ENCODE data around the gene MORC4. TPM values are rescaled to one million over a fixed set of nuclear protein-coding genes. Genes with fewer than 3 reads are reported as not detected.

The MORC4 gene
- total and polyA plus RNA-seq, 3 donors from 2014 or later, result 29.4 to 51.9 (median 46.0) TPM

GRCh38 chrX:106894392-106894909 is 105.6 kb downstream of the MORC4 start:
- Histone ChIP-seq H3K27ac (no peak overlapping the region), H3K4me1 (no peaks in the 10 kb centered on the region), H3K27me3 (no peaks in the 10 kb centered on the region), H3K36me3 (ENCODE audit: low read depth, missing control alignments) (no peaks in the 10 kb centered on the region), H3K4me3 (no peak overlapping the region), H3K9me3 (no peaks in the 10 kb centered on the region)
- 0 to 27% methylated on average over 1 to 6 of the region's 6 CpGs for WGBS, 2 donors
- peak; percentile 65 for DNase-seq
- intact Hi-C loops (cut with DNase I; ENCODE audit: low total_unique reads), result no loop called here
- no peak for TF ChIP-seq POLR2A (IDR thresholded peaks at IDR 0.05)
- TF ChIP-seq, protein P1, sequence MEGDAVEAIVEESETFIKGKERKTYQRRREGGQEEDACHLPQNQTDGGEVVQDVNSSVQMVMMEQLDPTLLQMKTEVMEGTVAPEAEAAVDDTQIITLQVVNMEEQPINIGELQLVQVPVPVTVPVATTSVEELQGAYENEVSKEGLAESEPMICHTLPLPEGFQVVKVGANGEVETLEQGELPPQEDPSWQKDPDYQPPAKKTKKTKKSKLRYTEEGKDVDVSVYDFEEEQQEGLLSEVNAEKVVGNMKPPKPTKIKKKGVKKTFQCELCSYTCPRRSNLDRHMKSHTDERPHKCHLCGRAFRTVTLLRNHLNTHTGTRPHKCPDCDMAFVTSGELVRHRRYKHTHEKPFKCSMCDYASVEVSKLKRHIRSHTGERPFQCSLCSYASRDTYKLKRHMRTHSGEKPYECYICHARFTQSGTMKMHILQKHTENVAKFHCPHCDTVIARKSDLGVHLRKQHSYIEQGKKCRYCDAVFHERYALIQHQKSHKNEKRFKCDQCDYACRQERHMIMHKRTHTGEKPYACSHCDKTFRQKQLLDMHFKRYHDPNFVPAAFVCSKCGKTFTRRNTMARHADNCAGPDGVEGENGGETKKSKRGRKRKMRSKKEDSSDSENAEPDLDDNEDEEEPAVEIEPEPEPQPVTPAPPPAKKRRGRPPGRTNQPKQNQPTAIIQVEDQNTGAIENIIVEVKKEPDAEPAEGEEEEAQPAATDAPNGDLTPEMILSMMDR (IDR thresholded peaks at IDR 0.05), result peak; percentile 33 to 50 (median 48)

DNA sequence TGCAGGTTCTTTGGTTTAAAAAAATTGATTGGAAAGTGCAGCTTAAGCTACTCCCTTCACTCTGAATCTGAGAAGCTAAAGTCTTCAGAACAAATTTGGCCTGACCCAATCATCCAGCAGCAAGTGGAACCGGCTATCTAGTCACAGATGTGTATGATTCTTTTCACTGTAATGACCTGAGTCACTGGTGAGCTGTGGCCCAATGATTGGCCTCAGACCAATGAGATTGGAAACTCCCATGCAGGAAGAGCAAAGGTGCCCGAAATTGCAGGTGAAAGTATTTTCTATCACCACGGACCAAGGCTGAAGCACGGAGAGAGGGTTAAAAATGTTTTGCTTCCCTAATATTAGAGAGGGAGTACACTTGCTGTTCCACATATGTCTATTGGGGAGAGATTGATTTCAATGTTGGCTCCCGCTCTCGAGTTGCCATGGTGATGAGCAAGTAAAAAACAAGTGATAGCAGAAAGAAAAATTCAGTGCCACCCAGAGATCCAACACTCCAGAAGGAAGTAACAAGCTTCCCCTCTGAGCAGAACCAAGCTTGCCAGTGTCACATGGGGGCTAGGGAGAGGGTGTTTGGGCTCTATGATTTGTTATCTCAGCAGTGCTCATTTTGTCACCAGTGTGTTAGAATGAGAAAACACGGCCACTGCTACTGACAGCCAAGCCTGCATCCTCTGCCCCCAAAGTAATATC is 108.1 kb downstream of the MORC4 start:
- Histone ChIP-seq H3K27ac (no peak overlapping the region), H3K4me1 (no peaks in the 10 kb centered on the region), H3K9me3 (no peaks in the 10 kb centered on the region), H3K36me3 (ENCODE audit: low read depth, missing control alignments) (no peaks in the 10 kb centered on the region), H3K27me3 (no peaks in the 10 kb centered on the region), H3K4me3 (no peak overlapping the region)
- 74 to 87% methylated on average over 6 to 7 of the region's 7 CpGs for WGBS, 2 donors
- no peak for DNase-seq
- no peak for TF ChIP-seq POLR2A (IDR thresholded peaks at IDR 0.05)
- TF ChIP-seq, protein P1 (IDR thresholded peaks at IDR 0.05), result no peak
- intact Hi-C loops (cut with DNase I; ENCODE audit: low total_unique reads), result no loop called here

Other genes starting within 250 kb of the MORC4 start
- 10 to 100 TPM; 23.8 to 27.0 TPM for gene TBC1D8B, start 197.5 kb downstream of the MORC4 start, total RNA-seq
- gene TBC1D8B, start 197.5 kb downstream of the MORC4 start, polyA plus RNA-seq (ENCODE audit: insufficient read depth, low read depth, low replicate concordance), result 6.1 TPM
- not detected for gene RIPPLY1, start 96.9 kb downstream of the MORC4 start, total RNA-seq
- not detected for gene RIPPLY1, start 96.9 kb downstream of the MORC4 start, polyA plus RNA-seq (ENCODE audit: insufficient read depth, low read depth, low replicate concordance)
- gene CLDN2, start 79.8 kb downstream of the MORC4 start, total RNA-seq, result not detected
- 6.5 TPM for gene CLDN2, start 79.8 kb downstream of the MORC4 start, polyA plus RNA-seq (ENCODE audit: insufficient read depth, low read depth, low replicate concordance)
- 10 to 100 TPM; 24.7 to 41.2 TPM for gene RBM41, start 118.6 kb upstream of the MORC4 start, total RNA-seq
- 7.0 TPM for gene RBM41, start 118.6 kb upstream of the MORC4 start, polyA plus RNA-seq (ENCODE audit: insufficient read depth, low read depth, low replicate concordance)
- 10 to 100 TPM; 31.0 to 34.4 TPM for gene NUP62CL, start 206.2 kb upstream of the MORC4 start, total RNA-seq
- gene NUP62CL, start 206.2 kb upstream of the MORC4 start, polyA plus RNA-seq (ENCODE audit: insufficient read depth, low read depth, low replicate concordance), result 21.9 TPM
- gene DNAAF6, start 206.4 kb upstream of the MORC4 start, total RNA-seq, result 1 to 10 TPM; 2.6 to 3.0 TPM
- 16.1 TPM for gene DNAAF6, start 206.4 kb upstream of the MORC4 start, polyA plus RNA-seq (ENCODE audit: insufficient read depth, low read depth, low replicate concordance)